Testis (tissue), 3 donors: ENCODE results near the gene DOK3. TPM values are rescaled to one million over a fixed set of nuclear protein-coding genes. Genes with fewer than 3 reads are reported as not detected.

Experiments
- DNase-seq: peaks from one replicate; pipeline ENCODE4 v3.0.0-alpha.2; 2019
- H3K27ac ChIP-seq, 2 donors: fragments of 200-600 bp; sonication (generic); one replicate each; pipeline ENCODE4 v1.5.1; 2019
- H3K27me3 ChIP-seq: fragments of 200-600 bp; sonication (generic); one replicate; pipeline ENCODE4 v1.5.1; 2019
- H3K36me3 ChIP-seq: fragments of 200-600 bp; sonication (generic); one replicate; pipeline ENCODE4 v1.5.1; 2017; ENCODE audit warnings: low read depth; ENCODE audit errors: missing control alignments
- H3K4me1 ChIP-seq: fragments of 200-600 bp; sonication (generic); one replicate; pipeline ENCODE4 v1.5.1; 2019
- H3K4me3 ChIP-seq, 2 donors: fragments of 200-600 bp; sonication (generic); one replicate each; pipeline ENCODE4 v1.5.1; 2017 to 2019
- H3K9me3 ChIP-seq: fragments of 200-600 bp; sonication (generic); one replicate; pipeline ENCODE4 v1.5.1; 2017
- POLR2A ChIP-seq: fragments of 450-650 bp; IDR thresholded peaks from one replicate; pipeline ENCODE4 v1.6.1; 2017; ENCODE audit warnings: antibody characterized with exemption, mild to moderate bottlenecking, moderate library complexity
- WGBS, 2 donors: methylation state at CpG; one replicate each; pipeline ENCODE4 v1.1.5; 2018; 5-methylcytosine and 5-hydroxymethylcytosine counted together
- intact Hi-C: fragments of 100-400 bp; cut with DNase I; formaldehyde crosslinking; loops from one replicate; pipeline ENCODE4 v1.15.1; 2023; ENCODE audit warnings: low total_unique reads
- polyA plus RNA-seq: library from polyadenylated mRNA; stranded (reverse); fragments of 350-450 nt; fragmentation: Illumina TruSeq; extraction: RNeasy Lipid Tissue Mini Kit (QIAGEN cat#74804); gene quantifications from one replicate; pipeline ENCODE4 v1.2.3, GENCODE V29; 2014; ENCODE audit warnings: low read depth, low replicate concordance; ENCODE audit not compliant: insufficient read depth
- total RNA-seq, 2 donors: library from RNA; depleted of rRNA; stranded (reverse); fragments of >200 nt; gene quantifications; one replicate each; pipeline ENCODE4 v1.2.3, GENCODE V29; 2016
- TF ChIP-seq, protein P1 (sequence below), 3 experiments: fragments of 450-650 bp in 2 of 3; fragments of 200-600 bp in 1 of 3; sonication (generic) in 1 of 3; IDR thresholded peaks; one replicate each; pipeline ENCODE4 v1.5.1; 2016 to 2019; ENCODE audit warnings: antibody characterized with exemption in 3 of 3, mild to moderate bottlenecking in 2 of 3, moderate library complexity in 1 of 3

DOK3 gene
- total and polyA plus RNA-seq, 3 donors from 2014 or later = 10.4 to 18.7 (median 10.7) TPM

DNA sequence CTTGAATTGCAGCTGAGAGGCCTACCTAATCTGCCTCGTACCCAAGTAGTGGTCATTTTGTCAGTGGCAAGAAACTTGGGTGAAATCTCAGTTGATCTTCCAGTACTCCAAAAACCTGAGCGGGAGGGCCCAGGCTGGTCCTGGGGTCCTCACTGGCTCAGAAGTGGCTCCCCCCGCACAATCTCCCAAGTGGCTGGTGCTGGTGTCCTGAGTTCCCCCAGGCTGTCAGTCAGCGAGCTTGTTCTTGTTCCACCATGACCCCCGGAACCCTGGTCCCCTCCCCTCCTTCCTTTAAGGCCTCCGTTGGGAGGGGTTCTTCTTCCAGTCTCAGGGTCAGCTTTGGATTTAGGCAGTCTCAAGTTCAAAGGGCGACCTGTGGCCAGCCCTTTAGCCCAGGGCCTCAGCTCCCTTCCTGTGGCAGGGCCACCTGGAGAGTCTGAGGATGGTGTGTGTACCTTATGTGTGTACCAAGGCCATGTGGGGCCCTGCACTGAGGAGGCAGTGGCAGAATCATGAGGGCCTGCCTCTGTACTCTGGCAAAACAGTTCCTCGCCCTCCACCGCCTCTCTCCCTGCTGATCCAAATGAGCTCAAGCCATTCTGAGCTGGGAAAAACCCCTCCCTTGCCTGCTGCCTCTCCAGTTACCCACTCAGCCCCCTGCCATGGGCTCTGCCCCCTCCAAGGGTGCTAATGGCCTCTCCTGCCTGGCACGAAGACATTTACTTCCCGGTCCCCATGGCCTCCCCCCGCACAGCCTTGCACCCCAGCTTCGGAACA, 31.7 kb downstream of the DOK3 start:
- intact Hi-C loops = no loop called here
- H3K36me3 ChIP-seq = no peaks in the 10 kb centered on the region
- no peaks in the 10 kb centered on the region for H3K9me3 ChIP-seq
- H3K27me3 ChIP-seq = no peaks in the 10 kb centered on the region
- peak overlapping the region in 1 of 2 donors; percentile 3 for H3K27ac ChIP-seq
- H3K4me1 ChIP-seq = peaks cover 37% of the 10 kb centered on the region
- TF ChIP-seq, protein P1, sequence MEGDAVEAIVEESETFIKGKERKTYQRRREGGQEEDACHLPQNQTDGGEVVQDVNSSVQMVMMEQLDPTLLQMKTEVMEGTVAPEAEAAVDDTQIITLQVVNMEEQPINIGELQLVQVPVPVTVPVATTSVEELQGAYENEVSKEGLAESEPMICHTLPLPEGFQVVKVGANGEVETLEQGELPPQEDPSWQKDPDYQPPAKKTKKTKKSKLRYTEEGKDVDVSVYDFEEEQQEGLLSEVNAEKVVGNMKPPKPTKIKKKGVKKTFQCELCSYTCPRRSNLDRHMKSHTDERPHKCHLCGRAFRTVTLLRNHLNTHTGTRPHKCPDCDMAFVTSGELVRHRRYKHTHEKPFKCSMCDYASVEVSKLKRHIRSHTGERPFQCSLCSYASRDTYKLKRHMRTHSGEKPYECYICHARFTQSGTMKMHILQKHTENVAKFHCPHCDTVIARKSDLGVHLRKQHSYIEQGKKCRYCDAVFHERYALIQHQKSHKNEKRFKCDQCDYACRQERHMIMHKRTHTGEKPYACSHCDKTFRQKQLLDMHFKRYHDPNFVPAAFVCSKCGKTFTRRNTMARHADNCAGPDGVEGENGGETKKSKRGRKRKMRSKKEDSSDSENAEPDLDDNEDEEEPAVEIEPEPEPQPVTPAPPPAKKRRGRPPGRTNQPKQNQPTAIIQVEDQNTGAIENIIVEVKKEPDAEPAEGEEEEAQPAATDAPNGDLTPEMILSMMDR (IDR thresholded peaks at IDR 0.05) = no peak
- no peak for TF ChIP-seq POLR2A
- no peak for DNase-seq
- no peak overlapping the region for H3K4me3 ChIP-seq
- 87 to 88% methylated on average over 13 of the region's 13 CpGs for WGBS, 2 donors

DNA sequence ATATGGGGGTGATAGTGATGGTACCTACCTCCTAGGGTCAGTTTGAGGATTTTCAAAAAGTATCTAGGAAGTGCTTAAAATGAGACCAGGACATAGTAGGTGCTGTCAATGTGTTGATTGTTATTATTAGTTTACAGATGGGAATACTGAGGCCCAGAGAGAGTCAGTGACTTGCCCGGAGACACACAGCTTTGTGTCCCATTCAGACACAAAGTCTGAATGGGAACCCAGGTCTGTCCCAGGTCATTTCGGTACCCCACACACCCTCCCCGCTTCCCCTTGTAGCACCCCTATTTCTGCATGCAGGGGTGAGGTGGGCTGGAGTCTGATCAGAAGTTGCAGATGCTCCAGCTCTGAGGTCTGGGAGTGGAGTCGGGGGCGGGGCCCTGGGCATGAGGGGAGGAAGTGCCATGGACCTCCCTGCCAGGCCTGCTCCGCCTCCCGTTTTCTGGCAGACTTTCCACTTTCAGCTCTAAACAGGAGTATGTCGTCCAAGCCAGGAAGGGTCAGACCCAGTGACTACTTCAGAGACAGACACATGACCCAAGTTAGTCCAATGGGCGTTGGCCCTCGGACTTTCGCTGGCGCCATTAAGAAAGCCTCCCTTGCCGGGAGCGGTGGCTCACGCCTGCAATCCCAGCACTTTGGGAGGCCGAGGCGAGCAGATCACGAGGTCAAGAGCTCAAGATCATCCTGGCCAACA, 32.9 kb downstream of the DOK3 start:
- WGBS, 2 donors = 81 to 85% methylated on average over 11 to 18 of the region's 18 CpGs
- intact Hi-C loops = no loop called here
- H3K4me1 ChIP-seq = peaks cover 45% of the 10 kb centered on the region
- H3K27ac ChIP-seq = peak overlapping the region in 1 of 2 donors; percentile 30
- DNase-seq = no peak
- no peak overlapping the region for H3K4me3 ChIP-seq
- TF ChIP-seq, protein P1 (IDR thresholded peaks at IDR 0.05) = no peak
- no peak for TF ChIP-seq POLR2A
- no peaks in the 10 kb centered on the region for H3K27me3 ChIP-seq
- H3K36me3 ChIP-seq = no peaks in the 10 kb centered on the region
- no peaks in the 10 kb centered on the region for H3K9me3 ChIP-seq

DNA sequence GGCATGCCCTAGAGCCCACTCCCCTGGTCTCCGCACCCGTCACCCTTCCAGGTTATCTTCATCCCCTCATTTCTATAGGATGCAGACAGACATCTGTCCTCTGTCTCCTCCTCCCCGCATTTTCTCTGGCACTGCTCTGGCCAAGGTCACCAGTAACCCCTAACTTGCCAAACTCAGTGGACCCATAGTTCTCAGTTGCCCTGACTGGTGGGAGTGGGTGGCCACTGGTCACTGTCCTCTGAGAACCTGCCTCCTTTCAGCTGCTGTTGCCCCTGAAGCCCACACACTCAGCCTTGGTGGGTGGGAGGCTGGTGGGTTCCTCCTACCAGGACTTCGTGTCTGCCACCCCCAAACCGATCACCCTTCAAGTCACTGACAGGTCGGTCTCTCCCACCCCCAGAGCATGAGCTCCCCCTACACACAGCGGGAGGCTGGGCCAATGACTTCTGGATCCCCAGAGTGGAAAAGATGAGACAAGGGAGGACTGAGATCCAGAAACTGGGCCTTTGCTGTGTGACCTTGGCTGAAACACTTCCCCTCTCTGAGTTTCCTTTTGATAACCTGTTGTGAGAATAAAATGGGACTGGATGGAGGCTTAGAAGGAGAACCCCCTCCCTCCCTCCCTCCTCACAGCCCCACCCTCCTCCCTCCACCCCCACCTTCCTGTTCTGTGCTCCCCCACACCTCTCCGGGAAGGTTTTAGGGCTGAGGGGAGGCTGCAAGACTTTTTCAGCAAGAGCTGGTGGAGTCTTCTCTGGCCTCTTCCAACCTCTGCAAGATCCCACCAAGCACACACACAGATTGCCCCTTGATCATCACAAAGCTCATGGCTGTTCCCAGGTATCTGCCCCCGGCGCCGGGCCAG, 33.8 kb downstream of the DOK3 start:
- intact Hi-C loops = no loop called here
- no peak overlapping the region for H3K27ac ChIP-seq

DNA sequence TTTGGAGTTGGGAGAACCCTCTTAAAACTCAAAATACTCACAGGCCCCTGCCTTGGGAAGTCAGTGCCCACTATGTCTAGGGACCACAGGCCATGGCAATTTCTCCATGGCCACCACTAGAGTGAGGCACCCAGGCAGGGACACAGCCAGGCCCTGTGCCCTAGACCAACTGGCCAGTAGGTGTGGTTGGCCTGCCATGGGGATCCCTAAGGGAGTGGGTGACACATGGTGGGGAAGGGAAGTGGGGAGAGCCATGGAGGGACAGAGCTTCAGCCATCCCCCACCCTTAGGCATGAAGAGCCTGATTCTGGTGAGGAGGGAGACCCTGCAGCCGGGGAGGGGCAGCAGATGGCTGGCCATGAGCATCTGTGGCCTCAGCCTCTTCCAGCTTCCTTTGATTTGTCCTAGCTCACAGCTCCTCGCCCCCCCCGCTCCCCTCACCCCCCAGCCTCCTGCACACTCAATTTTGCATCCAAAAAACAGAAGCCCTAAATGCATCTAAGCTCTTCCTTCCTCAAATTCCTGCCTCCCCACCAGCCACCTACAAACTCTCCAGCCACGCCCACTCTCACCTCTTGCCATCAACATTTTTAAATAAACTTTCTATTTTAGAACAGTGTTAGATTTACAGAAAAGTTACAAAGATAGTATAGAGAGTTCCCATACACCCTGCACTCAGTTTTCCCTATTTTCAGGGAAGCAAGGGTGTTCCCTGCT, 34.6 kb downstream of the DOK3 start:
- WGBS, 2 donors = 53 to 55% methylated on average over 4 of the region's 4 CpGs
- H3K36me3 ChIP-seq = no peaks in the 10 kb centered on the region
- TF ChIP-seq POLR2A = no peak
- TF ChIP-seq, protein P1 (IDR thresholded peaks at IDR 0.05) = no peak
- intact Hi-C loops = no loop called here
- no peak for DNase-seq
- H3K4me1 ChIP-seq = peaks cover 48% of the 10 kb centered on the region
- H3K4me3 ChIP-seq = no peak overlapping the region
- peak overlapping the region in 1 of 2 donors; percentile 82 for H3K27ac ChIP-seq
- no peaks in the 10 kb centered on the region for H3K27me3 ChIP-seq
- no peaks in the 10 kb centered on the region for H3K9me3 ChIP-seq

More for the DNA sequence above, 33.8 kb downstream of the DOK3 start:
- H3K4me3 ChIP-seq = no peak overlapping the region
- no peaks in the 10 kb centered on the region for H3K27me3 ChIP-seq
- H3K9me3 ChIP-seq = no peaks in the 10 kb centered on the region
- H3K36me3 ChIP-seq = no peaks in the 10 kb centered on the region
- TF ChIP-seq, protein P1 (IDR thresholded peaks at IDR 0.05) = no peak
- no peak for TF ChIP-seq POLR2A
- peaks cover 49% of the 10 kb centered on the region for H3K4me1 ChIP-seq
- WGBS, 2 donors = 50 to 54% methylated on average over 10 to 11 of the region's 11 CpGs
- DNase-seq = no peak
